Fibroblast of lung (primary cell): ENCODE measurements around the gene PCDHGB6.

Source experiments
- EZH2 ChIP-seq: IDR thresholded peaks from 2 replicates; pipeline ENCODE4 v1.5.1; 2012; ENCODE audit warnings: low read length, control low read depth, mild to moderate bottlenecking; ENCODE audit errors: missing control alignments
- TF ChIP-seq, protein P1 (sequence below), 2 donors: IDR thresholded peaks in 1 of 2; conservative IDR thresholded peaks in 1 of 2; 1 replicate in 1 of 2; 2 replicates in 1 of 2; pipeline ENCODE4 v1.5.1; 2011 to 2012; ENCODE audit warnings: low read length in 2 of 2, control low read depth in 1 of 2, inconsistent platforms in 1 of 2, low read depth in 1 of 2, mild to moderate bottlenecking in 1 of 2

DNA sequence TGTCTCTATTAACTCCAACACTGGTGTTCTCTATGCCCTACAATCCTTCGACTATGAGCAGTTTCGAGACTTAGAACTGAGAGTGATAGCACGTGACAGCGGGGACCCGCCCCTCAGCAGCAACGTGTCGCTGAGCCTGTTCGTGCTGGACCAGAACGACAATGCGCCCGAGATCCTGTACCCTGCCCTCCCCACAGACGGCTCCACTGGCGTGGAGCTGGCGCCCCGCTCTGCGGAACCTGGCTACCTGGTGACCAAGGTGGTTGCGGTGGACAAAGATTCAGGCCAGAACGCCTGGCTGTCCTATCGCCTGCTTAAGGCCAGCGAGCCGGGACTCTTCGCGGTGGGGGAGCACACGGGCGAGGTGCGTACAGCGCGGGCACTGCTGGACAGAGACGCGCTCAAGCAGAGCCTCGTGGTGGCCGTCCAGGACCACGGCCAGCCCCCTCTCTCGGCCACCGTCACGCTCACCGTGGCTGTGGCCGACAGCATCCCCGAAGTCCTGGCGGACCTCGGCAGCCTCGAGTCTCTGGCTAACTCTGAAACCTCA lies 15.0 kb downstream of the PCDHGB6 start:
- TF ChIP-seq, protein P1, sequence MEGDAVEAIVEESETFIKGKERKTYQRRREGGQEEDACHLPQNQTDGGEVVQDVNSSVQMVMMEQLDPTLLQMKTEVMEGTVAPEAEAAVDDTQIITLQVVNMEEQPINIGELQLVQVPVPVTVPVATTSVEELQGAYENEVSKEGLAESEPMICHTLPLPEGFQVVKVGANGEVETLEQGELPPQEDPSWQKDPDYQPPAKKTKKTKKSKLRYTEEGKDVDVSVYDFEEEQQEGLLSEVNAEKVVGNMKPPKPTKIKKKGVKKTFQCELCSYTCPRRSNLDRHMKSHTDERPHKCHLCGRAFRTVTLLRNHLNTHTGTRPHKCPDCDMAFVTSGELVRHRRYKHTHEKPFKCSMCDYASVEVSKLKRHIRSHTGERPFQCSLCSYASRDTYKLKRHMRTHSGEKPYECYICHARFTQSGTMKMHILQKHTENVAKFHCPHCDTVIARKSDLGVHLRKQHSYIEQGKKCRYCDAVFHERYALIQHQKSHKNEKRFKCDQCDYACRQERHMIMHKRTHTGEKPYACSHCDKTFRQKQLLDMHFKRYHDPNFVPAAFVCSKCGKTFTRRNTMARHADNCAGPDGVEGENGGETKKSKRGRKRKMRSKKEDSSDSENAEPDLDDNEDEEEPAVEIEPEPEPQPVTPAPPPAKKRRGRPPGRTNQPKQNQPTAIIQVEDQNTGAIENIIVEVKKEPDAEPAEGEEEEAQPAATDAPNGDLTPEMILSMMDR (conservative IDR thresholded peaks at IDR 0.05 in 1 of 2, IDR thresholded peaks at IDR 0.05 in 1 of 2; ENCODE audit: low read depth in 1 of 2, low read length in 2 of 2): no peak
- no peak for TF ChIP-seq EZH2
